Stomach (tissue), 9 donors: Measurements from ENCODE around the gene SERPING1. TPM values are rescaled to one million over a fixed set of nuclear protein-coding genes. Genes with fewer than 3 reads are reported as not detected.

Experiments
- DNase-seq, 2 donors: peaks; one replicate each; pipeline versions ENCODE4 v3.0.0 to v3.0.0-alpha.2; 2013 to 2019
- H3K27ac ChIP-seq, 5 donors: fragments of 200-600 bp in 4 of 5; sonication (generic) in 4 of 5; one replicate each; pipeline ENCODE4 v1.5.1; 2013 to 2019; ENCODE audit warnings: mild to moderate bottlenecking in 1 of 5, moderate library complexity in 1 of 5
- H3K27me3 ChIP-seq, 3 donors: fragments of 200-600 bp; sonication (generic); one replicate each; pipeline ENCODE4 v1.5.1; 2017 to 2019; ENCODE audit warnings: mixed run types in 1 of 3
- H3K36me3 ChIP-seq, 4 donors: fragments of 200-600 bp; sonication (generic); 1 replicate in 3 of 4; 2 replicates in 1 of 4; pipeline ENCODE4 v1.5.1; 2016 to 2019
- H3K4me1 ChIP-seq, 4 donors: fragments of 200-600 bp; sonication (generic); one replicate each; pipeline ENCODE4 v1.5.1; 2016 to 2019
- H3K4me3 ChIP-seq, 4 donors: fragments of 200-600 bp; sonication (generic) in 3 of 4; one replicate each; pipeline ENCODE4 v1.5.1; 2016 to 2019; ENCODE audit warnings: mild to moderate bottlenecking in 1 of 4
- H3K9me3 ChIP-seq, 4 donors: fragments of 200-600 bp; sonication (generic); one replicate each; pipeline ENCODE4 v1.5.1; 2016 to 2019
- EP300 ChIP-seq: sonication (generic); formaldehyde crosslinking; IDR thresholded peaks from one replicate; pipeline ENCODE4 v1.6.1; 2017; ENCODE audit warnings: antibody characterized with exemption
- POLR2A ChIP-seq, 4 donors: fragments of 450-650 bp; IDR thresholded peaks; one replicate each; pipeline ENCODE4 v1.6.1; 2016; ENCODE audit warnings: antibody characterized with exemption in 4 of 4, control low read depth in 2 of 4, mild to moderate bottlenecking in 1 of 4, moderate library complexity in 1 of 4
- POLR2AphosphoS5 ChIP-seq, 3 donors: sonication (generic); formaldehyde crosslinking; IDR thresholded peaks; one replicate each; pipeline ENCODE4 v1.6.1; 2016; ENCODE audit warnings: antibody characterized with exemption in 3 of 3
- WGBS, 5 donors: extraction: QIAGEN DNeasy Blood & Tissue Kit in 3 of 5; methylation state at CpG; one replicate each; pipeline versions ENCODE4 v1.1.5 to v1.1.7; 2013 to 2018; 5-methylcytosine and 5-hydroxymethylcytosine counted together
- intact Hi-C: fragments of 100-400 bp; cut with DNase I; formaldehyde crosslinking; loops from one replicate; pipeline ENCODE4 v1.15.1; 2023; ENCODE audit warnings: low total_unique reads
- polyA plus RNA-seq, 3 donors: library from polyadenylated mRNA; stranded (reverse); fragments of 200-250 nt; gene quantifications; one replicate each; pipeline ENCODE4 v1.2.3, GENCODE V29; 2013
- total RNA-seq, 5 donors: library from RNA; depleted of rRNA; stranded (reverse); fragments of >200 nt; gene quantifications; one replicate each; pipeline versions ENCODE4 v1.1.0 to v1.2.3, GENCODE V29; 2014 to 2016
- TF ChIP-seq, protein P1 (sequence below), 7 experiments: fragments of 450-650 bp in 4 of 7; fragments of 200-600 bp in 3 of 7; sonication (generic) in 3 of 7; IDR thresholded peaks; one replicate each; pipeline ENCODE4 v1.5.1; 2016 to 2019; ENCODE audit warnings: antibody characterized with exemption in 7 of 7, control low read depth in 2 of 7, mild to moderate bottlenecking in 1 of 7
- donor health status: healthy with polysubstance abuse.
- donor health status: Bipolar disorder and iron deficiency.
- donor health status: healthy.

The SERPING1 gene
- total and polyA plus RNA-seq, 8 donors = 17.4 to 247 (median 133) TPM

DNA sequence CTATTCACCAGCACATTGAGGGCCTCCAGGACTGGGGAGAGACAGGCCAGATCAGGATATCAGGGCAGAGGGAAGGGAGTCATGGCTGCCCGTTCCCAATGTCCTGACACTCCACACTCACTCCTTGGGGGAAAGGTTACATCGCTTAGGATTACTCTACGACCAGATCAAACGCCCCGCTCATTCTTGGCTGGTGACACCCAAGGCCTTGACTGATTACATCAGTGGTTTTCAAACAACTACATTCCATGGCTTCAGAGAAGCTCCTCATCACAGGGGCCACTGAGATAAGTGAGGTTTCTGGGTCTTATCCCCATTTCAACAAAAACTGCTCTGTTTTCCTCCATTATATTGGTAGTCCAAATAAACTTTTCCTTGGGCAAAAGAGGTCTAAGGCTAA, 45.0 kb upstream of the SERPING1 start:
- H3K4me3 ChIP-seq = no peak overlapping the region
- H3K36me3 ChIP-seq = peaks cover 60 to 100% (median 98%) of the 10 kb centered on the region in 4 donors
- H3K27ac ChIP-seq = no peak overlapping the region
- TF ChIP-seq POLR2AphosphoS5 (IDR thresholded peaks at IDR 0.05) = no peak
- TF ChIP-seq, protein P1, sequence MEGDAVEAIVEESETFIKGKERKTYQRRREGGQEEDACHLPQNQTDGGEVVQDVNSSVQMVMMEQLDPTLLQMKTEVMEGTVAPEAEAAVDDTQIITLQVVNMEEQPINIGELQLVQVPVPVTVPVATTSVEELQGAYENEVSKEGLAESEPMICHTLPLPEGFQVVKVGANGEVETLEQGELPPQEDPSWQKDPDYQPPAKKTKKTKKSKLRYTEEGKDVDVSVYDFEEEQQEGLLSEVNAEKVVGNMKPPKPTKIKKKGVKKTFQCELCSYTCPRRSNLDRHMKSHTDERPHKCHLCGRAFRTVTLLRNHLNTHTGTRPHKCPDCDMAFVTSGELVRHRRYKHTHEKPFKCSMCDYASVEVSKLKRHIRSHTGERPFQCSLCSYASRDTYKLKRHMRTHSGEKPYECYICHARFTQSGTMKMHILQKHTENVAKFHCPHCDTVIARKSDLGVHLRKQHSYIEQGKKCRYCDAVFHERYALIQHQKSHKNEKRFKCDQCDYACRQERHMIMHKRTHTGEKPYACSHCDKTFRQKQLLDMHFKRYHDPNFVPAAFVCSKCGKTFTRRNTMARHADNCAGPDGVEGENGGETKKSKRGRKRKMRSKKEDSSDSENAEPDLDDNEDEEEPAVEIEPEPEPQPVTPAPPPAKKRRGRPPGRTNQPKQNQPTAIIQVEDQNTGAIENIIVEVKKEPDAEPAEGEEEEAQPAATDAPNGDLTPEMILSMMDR (IDR thresholded peaks at IDR 0.05) = no peak
- no peak for TF ChIP-seq POLR2A (IDR thresholded peaks at IDR 0.05)
- no peak for TF ChIP-seq EP300
- DNase-seq = no peak
- H3K9me3 ChIP-seq = no peaks in the 10 kb centered on the region
- WGBS, 5 donors = 74 to 93% (median 87%) methylated on average over 5 of the region's 5 CpGs
- intact Hi-C loops = no loop called here
- no peaks in the 10 kb centered on the region for H3K27me3 ChIP-seq
- no peaks in the 10 kb centered on the region for H3K4me1 ChIP-seq

DNA sequence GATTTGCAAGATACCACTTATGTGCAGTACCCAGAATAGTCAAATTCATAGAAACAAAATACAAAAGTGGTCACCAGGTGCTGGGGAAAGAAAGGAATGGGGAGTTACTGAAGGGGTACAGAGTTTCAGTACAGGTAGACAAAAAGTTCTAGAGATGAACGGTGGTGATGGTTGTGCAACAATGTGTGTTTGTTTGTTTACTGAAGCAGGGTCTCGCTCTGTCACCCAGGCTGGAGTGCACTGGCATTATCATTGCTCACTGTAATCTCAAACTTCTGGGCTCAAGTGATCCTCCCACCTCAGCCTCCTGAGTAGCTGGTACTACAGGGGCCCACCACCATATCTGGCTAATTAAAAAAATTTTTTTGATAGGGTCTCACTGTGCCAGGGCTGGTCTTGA, 42.1 kb upstream of the SERPING1 start:
- 83 to 95% (median 91%) methylated on average over 2 of the region's 2 CpGs for WGBS, 5 donors
- Histone ChIP-seq H3K27ac (no peak overlapping the region), H3K27me3 (no peaks in the 10 kb centered on the region), H3K36me3 (peaks cover 55 to 100% (median 99%) of the 10 kb centered on the region in 4 donors), H3K4me3 (no peak overlapping the region), H3K4me1 (no peaks in the 10 kb centered on the region), H3K9me3 (no peaks in the 10 kb centered on the region)
- TF ChIP-seq EP300 (no peak), POLR2A (IDR thresholded peaks at IDR 0.05) (no peak), POLR2AphosphoS5 (IDR thresholded peaks at IDR 0.05) (no peak)
- TF ChIP-seq, protein P1 (IDR thresholded peaks at IDR 0.05) = no peak
- intact Hi-C loops = no loop called here
- no peak for DNase-seq

DNA sequence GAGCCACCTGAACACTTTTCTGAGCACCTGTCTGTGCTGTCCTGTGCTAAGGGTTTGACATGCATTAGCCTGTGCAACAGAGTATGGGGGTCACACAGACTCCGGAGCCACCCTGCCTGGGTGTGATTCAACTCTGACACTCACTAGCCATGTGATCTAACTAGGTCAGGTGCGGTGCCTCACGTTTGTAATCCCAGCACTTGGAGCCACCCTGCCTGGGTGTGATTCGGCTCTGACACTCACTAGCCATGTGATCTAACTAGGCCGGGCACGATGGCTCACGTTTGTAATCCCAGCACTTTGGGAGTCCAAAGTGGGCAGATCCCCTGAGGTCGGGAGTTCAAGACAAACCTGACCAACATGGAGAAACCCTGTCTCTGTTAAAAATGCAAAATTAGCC, 41.4 kb upstream of the SERPING1 start:
- TF ChIP-seq, protein P1 (IDR thresholded peaks at IDR 0.05) = no peak
- TF ChIP-seq POLR2AphosphoS5 (IDR thresholded peaks at IDR 0.05) = no peak
- TF ChIP-seq POLR2A (IDR thresholded peaks at IDR 0.05) = no peak
- no peak for TF ChIP-seq EP300
- peaks cover 49 to 96% (median 93%) of the 10 kb centered on the region in 4 donors for H3K36me3 ChIP-seq
- no peaks in the 10 kb centered on the region for H3K4me1 ChIP-seq
- no peak overlapping the region for H3K4me3 ChIP-seq
- intact Hi-C loops = no loop called here
- DNase-seq = no peak
- H3K27ac ChIP-seq = no peak overlapping the region
- H3K9me3 ChIP-seq = no peaks in the 10 kb centered on the region
- WGBS, 5 donors = 79 to 91% (median 87%) methylated on average over 8 of the region's 8 CpGs
- H3K27me3 ChIP-seq = no peaks in the 10 kb centered on the region

DNA sequence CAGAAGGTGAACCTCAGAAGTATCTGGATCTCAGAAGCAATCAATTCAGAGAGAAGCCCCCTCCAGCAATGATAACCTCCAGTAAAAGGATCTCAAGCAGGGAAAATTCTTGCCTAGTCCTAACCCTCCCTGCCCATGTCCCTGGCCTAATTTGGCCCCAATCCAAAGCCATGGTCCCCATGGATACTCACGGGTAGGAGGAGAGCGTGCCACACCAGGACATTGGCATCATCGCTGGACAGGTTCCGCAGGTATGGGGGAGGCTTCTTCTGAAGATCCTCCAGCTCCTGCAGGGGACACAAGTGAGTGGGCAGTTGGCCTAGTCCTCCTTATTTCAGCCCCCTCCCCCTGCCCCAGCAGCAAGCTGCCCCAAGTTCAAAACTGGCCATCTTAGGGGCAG, 37.3 kb upstream of the SERPING1 start:
- Histone ChIP-seq H3K27ac (no peak overlapping the region), H3K27me3 (no peaks in the 10 kb centered on the region), H3K4me1 (peaks cover 0 to 12% (median 1%) of the 10 kb centered on the region in 4 donors), H3K36me3 (peaks cover 16 to 68% (median 61%) of the 10 kb centered on the region in 4 donors), H3K4me3 (no peak overlapping the region), H3K9me3 (no peaks in the 10 kb centered on the region)
- 75 to 87% (median 80%) methylated on average over 4 of the region's 4 CpGs for WGBS, 5 donors
- no peak for DNase-seq
- TF ChIP-seq, protein P1 (IDR thresholded peaks at IDR 0.05) = no peak
- no peak for TF ChIP-seq EP300
- TF ChIP-seq POLR2AphosphoS5 (IDR thresholded peaks at IDR 0.05) = no peak
- no peak for TF ChIP-seq POLR2A (IDR thresholded peaks at IDR 0.05)
- intact Hi-C loops = no loop called here
